ENCODE results near the gene ZFP28.
A peak's percentile ranks its signal among the peaks of the same experiment; 100 is the strongest.

ZFP28 gene

GRCh38 chr19:56594783-56595547, 56.2 kb downstream of the ZFP28 start, which contains the start of gene ZNF71:
Gene ZNF71 (plus strand): TSS chr19:56595302. CDS start chr19:56601559, 6,257 bp downstream.
- peak; percentile 86 for DNase-seq
- in situ Hi-C loops (cut with MboI; ENCODE audit: low pct_unique_long_range_greater_than_20kb, low sequenced_read_pairs), result no loop called here

GRCh38 chr19:56595548-56595899, 56.8 kb downstream of the ZFP28 start:
- DNase-seq, result no peak
- in situ Hi-C loops (cut with MboI; ENCODE audit: low pct_unique_long_range_greater_than_20kb, low sequenced_read_pairs), result no loop called here

GRCh38 chr19:56596676-56597075, 57.9 kb downstream of the ZFP28 start:
- DNase-seq, result no peak
- in situ Hi-C loops (cut with MboI; ENCODE audit: low pct_unique_long_range_greater_than_20kb, low sequenced_read_pairs), result no loop called here

GRCh38 chr19:56597696-56598095, 58.9 kb downstream of the ZFP28 start:
- DNase-seq, result no peak
- in situ Hi-C loops (cut with MboI; ENCODE audit: low pct_unique_long_range_greater_than_20kb, low sequenced_read_pairs), result no loop called here

- no peak for DNase-seq
- in situ Hi-C loops (cut with MboI; ENCODE audit: low pct_unique_long_range_greater_than_20kb, low sequenced_read_pairs), result no loop called here
Observed at GRCh38 chr19:56601375-56601774, 62.6 kb downstream of the ZFP28 start.

- in situ Hi-C loops (cut with MboI; ENCODE audit: low pct_unique_long_range_greater_than_20kb, low sequenced_read_pairs), result no loop called here
- DNase-seq, result no peak
Observed at GRCh38 chr19:56603829-56604228, 65.1 kb downstream of the ZFP28 start.

Measured in KBM-7 (cell line).